Naive thymus-derived CD8-positive, alpha-beta T cell (primary cell): Measurements from ENCODE around the gene ATP5PD. TPM values are rescaled to one million over a fixed set of nuclear protein-coding genes. Genes with fewer than 3 reads are reported as not detected.
"Not testable (repeated sequence)": the region's sequence is repeated elsewhere in the genome, so short reads cannot be mapped to it uniquely, and the experiment has no call there.

Experiments
- ATAC-seq, 2 donors: fragments of 150-1000 bp; cut with Tn5 transposase in 1 of 2; sonication (Bioruptor Pico), chemical (Tn5 transposase) in 1 of 2; 1 replicate in 1 of 2; 2 replicates in 1 of 2; pipeline ENCODE4 v1.10.0; 2021; ENCODE audit warnings: mild to moderate bottlenecking in 2 of 2, moderate library complexity in 2 of 2
- POLR2A ChIA-PET: fragments of 350-600 bp; sonication (Branson Sonifier 250); formaldehyde crosslinking; loops from one replicate; lab custom pipeline; 2021; ENCODE audit warnings: antibody characterized with exemption; lab: Charles Lee
- DNase-seq, 10 donors: peaks; one replicate each; pipeline versions ENCODE4 v3.0.0 to v3.0.0-alpha.2; 2020 to 2022
- H3K27ac Mint-ChIP-seq, 10 donors: one replicate each; pipeline ENCODE4 v1.8.0; 2020 to 2022; ENCODE audit warnings: mild to moderate bottlenecking in 10 of 10, mixed read lengths in 10 of 10, moderate library complexity in 4 of 10, inconsistent platforms in 1 of 10
- H3K27me3 Mint-ChIP-seq, 5 donors: one replicate each; pipeline ENCODE4 v1.8.0; 2021 to 2022; ENCODE audit warnings: mixed read lengths in 5 of 5
- H3K36me3 Mint-ChIP-seq, 3 donors: one replicate each; pipeline ENCODE4 v1.8.0; 2020 to 2022; ENCODE audit warnings: mixed read lengths in 3 of 3, mild to moderate bottlenecking in 2 of 3, inconsistent platforms in 1 of 3
- H3K4me1 Mint-ChIP-seq, 4 donors: one replicate each; pipeline ENCODE4 v1.8.0; 2021 to 2022; ENCODE audit warnings: mixed read lengths in 4 of 4
- H3K4me3 Mint-ChIP-seq, 10 donors: one replicate each; pipeline ENCODE4 v1.8.0; 2020 to 2022; ENCODE audit warnings: mild to moderate bottlenecking in 10 of 10, mixed read lengths in 10 of 10, moderate library complexity in 6 of 10, inconsistent platforms in 1 of 10
- H3K9me3 Mint-ChIP-seq, 9 donors: one replicate each; pipeline ENCODE4 v1.8.0; 2020 to 2022; ENCODE audit warnings: mixed read lengths in 9 of 9, mild to moderate bottlenecking in 3 of 9, inconsistent platforms in 1 of 9, moderate library complexity in 1 of 9
- polyA plus RNA-seq, 3 donors: library from polyadenylated mRNA; unstranded; fragments of 300-500 nt; fragmentation: Illumina TruSeq; gene quantifications; one replicate each; pipeline ENCODE4 v1.2.3, GENCODE V29; 2021
- total RNA-seq, 8 experiments: library from RNA in 2 of 8; stranded (reverse) in 2 of 8; gene quantifications; one replicate each; pipeline ENCODE4 v1.2.3 and lab custom pipeline; 2021 to 2026

The ATP5PD gene
- total and polyA plus RNA-seq, 5 experiments from 2014 or later: 149 to 455 (median 406) TPM

GRCh38 chr17:75010683-75011400, 35.9 kb downstream of the ATP5PD start:
- POLR2A ChIA-PET: interaction anchor here (0.5 to 4.0 kb wide), 15 partner anchors 9 to 1742 kb away, joined by 3 to 76 read pairs (median 8); partner anchors contain the start of genes ATP5PD, CDR2L, GGA3 and HID1
- H3K36me3 Mint-ChIP-seq: peaks cover 0 to 8% (median 0%) of the 10 kb centered on the region in 3 donors
- peaks cover 0 to 2% (median 0%) of the 10 kb centered on the region in 5 donors for H3K27me3 Mint-ChIP-seq
- H3K27ac Mint-ChIP-seq: peak overlapping the region in 7 of 10 donors; percentile 52 to 96 (median 75)
- peaks cover 19 to 28% (median 26%) of the 10 kb centered on the region in 4 donors for H3K4me1 Mint-ChIP-seq
- no peaks in the 10 kb centered on the region for H3K9me3 Mint-ChIP-seq
- ATAC-seq (no peak), DNase-seq (no peak)
- H3K4me3 Mint-ChIP-seq: peak overlapping the region in 7 of 10 donors; percentile 31 to 97 (median 51)

- ATAC-seq: no peak
- DNase-seq: no peak
- Mint-ChIP-seq H3K27me3 (peaks cover 0 to 2% (median 0%) of the 10 kb centered on the region in 5 donors), H3K36me3 (peaks cover 0 to 5% (median 0%) of the 10 kb centered on the region in 3 donors), H3K4me1 (peaks cover 11 to 19% (median 16%) of the 10 kb centered on the region in 4 donors), H3K9me3 (no peaks in the 10 kb centered on the region), H3K27ac (peak overlapping the region in 1 of 10 donors; percentile 7), H3K4me3 (no peak overlapping the region)
- POLR2A ChIA-PET: interaction anchor here (0.7 to 1.7 kb wide), 5 partner anchors 10 to 102 kb away, joined by 3 to 6 read pairs (median 4); partner anchors contain the start of gene CDR2L
Observed at GRCh38 chr17:75009139-75009724, 37.5 kb downstream of the ATP5PD start.

- ATAC-seq (no peak), DNase-seq (no peak)
- Mint-ChIP-seq H3K36me3 (no peaks in the 10 kb centered on the region), H3K9me3 (no peaks in the 10 kb centered on the region), H3K27ac (no peak overlapping the region), H3K27me3 (peaks cover 0 to 2% (median 0%) of the 10 kb centered on the region in 5 donors), H3K4me1 (peaks cover 5 to 11% (median 9%) of the 10 kb centered on the region in 4 donors), H3K4me3 (no peak overlapping the region)
- POLR2A ChIA-PET: interaction anchor here (0.7 to 1.7 kb wide), 4 partner anchors 9 to 76 kb away, joined by 3 to 6 read pairs (median 4); partner anchors contain the start of gene CDR2L
Observed at GRCh38 chr17:75008373-75008772, 38.4 kb downstream of the ATP5PD start.

GRCh38 chr17:75006653-75007052, 40.1 kb downstream of the ATP5PD start:
- H3K4me3 Mint-ChIP-seq: no peak overlapping the region
- no peaks in the 10 kb centered on the region for H3K9me3 Mint-ChIP-seq
- DNase-seq (no peak), ATAC-seq (peak in 1 of 2 donors; percentile 39)
- no peaks in the 10 kb centered on the region for H3K4me1 Mint-ChIP-seq
- H3K27ac Mint-ChIP-seq: peak overlapping the region in 1 of 10 donors; percentile 12
- H3K36me3 Mint-ChIP-seq: no peaks in the 10 kb centered on the region
- H3K27me3 Mint-ChIP-seq: peaks cover 0 to 2% (median 0%) of the 10 kb centered on the region in 5 donors
- POLR2A ChIA-PET: interaction anchor here (0.8 kb wide), 1 partner anchor 63 kb away, joined by 3 read pairs; no protein-coding TSS in a partner anchor

- H3K27me3 Mint-ChIP-seq, POLR2A ChIA-PET, H3K4me1 Mint-ChIP-seq, ATAC-seq, H3K36me3 Mint-ChIP-seq, DNase-seq, H3K4me3 Mint-ChIP-seq, H3K9me3 Mint-ChIP-seq: not testable (repeated sequence)
- H3K27ac Mint-ChIP-seq: peak overlapping the region in 1 of 10 donors; percentile 33
Observed at GRCh38 chr17:75006084-75006483, 40.7 kb downstream of the ATP5PD start.

GRCh38 chr17:75005291-75005690, 41.5 kb downstream of the ATP5PD start:
- H3K9me3 Mint-ChIP-seq: no peaks in the 10 kb centered on the region

GRCh38 chr17:75004371-75004770, 42.4 kb downstream of the ATP5PD start:
- H3K9me3 Mint-ChIP-seq: no peaks in the 10 kb centered on the region
- H3K4me3 Mint-ChIP-seq: no peak overlapping the region
- POLR2A ChIA-PET: interaction anchor here (0.5 to 0.7 kb wide), 2 partner anchors 30 to 50 kb away, joined by 3 to 4 read pairs; no protein-coding TSS in a partner anchor
- H3K27ac Mint-ChIP-seq: no peak overlapping the region
- ATAC-seq: no peak
- H3K27me3 Mint-ChIP-seq: peaks cover 0 to 2% (median 0%) of the 10 kb centered on the region in 5 donors
- DNase-seq: no peak
- no peaks in the 10 kb centered on the region for H3K36me3 Mint-ChIP-seq
- H3K4me1 Mint-ChIP-seq: no peaks in the 10 kb centered on the region

More at GRCh38 chr17:75005291-75005690, 41.5 kb downstream of the ATP5PD start:
- no peak for ATAC-seq
- H3K4me3 Mint-ChIP-seq: no peak overlapping the region
- DNase-seq: no peak
- H3K36me3 Mint-ChIP-seq: no peaks in the 10 kb centered on the region
- H3K27ac Mint-ChIP-seq: no peak overlapping the region
- POLR2A ChIA-PET: no interaction called here
- H3K27me3 Mint-ChIP-seq: peaks cover 0 to 2% (median 0%) of the 10 kb centered on the region in 5 donors
- H3K4me1 Mint-ChIP-seq: no peaks in the 10 kb centered on the region

- Mint-ChIP-seq H3K4me3 (no peak overlapping the region), H3K9me3 (no peaks in the 10 kb centered on the region), H3K36me3 (no peaks in the 10 kb centered on the region), H3K27me3 (peaks cover 0 to 2% (median 0%) of the 10 kb centered on the region in 5 donors), H3K27ac (no peak overlapping the region), H3K4me1 (no peaks in the 10 kb centered on the region)
- POLR2A ChIA-PET: no interaction called here
- DNase-seq (no peak), ATAC-seq (no peak)
Observed at GRCh38 chr17:75003957-75004355, 42.8 kb downstream of the ATP5PD start.

- Mint-ChIP-seq H3K9me3 (no peaks in the 10 kb centered on the region), H3K4me3 (no peak overlapping the region), H3K27me3 (peaks cover 0 to 2% (median 0%) of the 10 kb centered on the region in 5 donors), H3K36me3 (no peaks in the 10 kb centered on the region), H3K27ac (no peak overlapping the region), H3K4me1 (peaks cover 2 to 6% (median 5%) of the 10 kb centered on the region in 4 donors)
- ATAC-seq (no peak), DNase-seq (no peak)
- POLR2A ChIA-PET: no interaction called here
Observed at GRCh38 chr17:75003070-75003956, 43.5 kb downstream of the ATP5PD start.

- Mint-ChIP-seq H3K27ac (no peak overlapping the region), H3K9me3 (no peaks in the 10 kb centered on the region), H3K36me3 (no peaks in the 10 kb centered on the region), H3K27me3 (peaks cover 0 to 2% (median 0%) of the 10 kb centered on the region in 5 donors), H3K4me3 (no peak overlapping the region), H3K4me1 (peaks cover 3 to 9% (median 6%) of the 10 kb centered on the region in 4 donors)
- POLR2A ChIA-PET: no interaction called here
- no peak for DNase-seq
- ATAC-seq: no peak
Observed at GRCh38 chr17:75001915-75002843, 44.6 kb downstream of the ATP5PD start.

- POLR2A ChIA-PET: interaction anchor here (0.6 kb wide), 1 partner anchor 9 kb away, joined by 5 read pairs; no protein-coding TSS in a partner anchor
- H3K9me3 Mint-ChIP-seq: no peaks in the 10 kb centered on the region
- no peak overlapping the region for H3K27ac Mint-ChIP-seq
- H3K36me3 Mint-ChIP-seq: no peaks in the 10 kb centered on the region
- H3K4me1 Mint-ChIP-seq: peaks cover 3 to 9% (median 6%) of the 10 kb centered on the region in 4 donors
- no peak overlapping the region for H3K4me3 Mint-ChIP-seq
- DNase-seq: no peak
- H3K27me3 Mint-ChIP-seq: no peaks in the 10 kb centered on the region
- ATAC-seq: no peak
Observed at GRCh38 chr17:74999523-74999922, 47.2 kb downstream of the ATP5PD start.
